CD4-positive, alpha-beta T cell treated with Interleukin-4 for 1 hour (primary cell): ENCODE data around the gene HGF.

ENCODE experiments used
- DNase-seq, 2 donors: peaks; one replicate each; pipeline ENCODE4 v3.0.0-alpha.2; 2020 to 2022

HGF gene

GRCh38 chr7:81715984-81716588, 53.8 kb downstream of the HGF start:
- DNase-seq = no peak

GRCh38 chr7:81714306-81714705, 55.5 kb downstream of the HGF start:
- DNase-seq = no peak

GRCh38 chr7:81710751-81711150, 59.1 kb downstream of the HGF start:
- DNase-seq = no peak

- DNase-seq = no peak
Measured at GRCh38 chr7:81709836-81710235, 60.0 kb downstream of the HGF start.

- DNase-seq = no peak
Measured at GRCh38 chr7:81707966-81708365, 61.9 kb downstream of the HGF start.

GRCh38 chr7:81707196-81707595, 62.7 kb downstream of the HGF start:
- no peak for DNase-seq

GRCh38 chr7:81705206-81705605, 64.6 kb downstream of the HGF start:
- DNase-seq = no peak

GRCh38 chr7:81704595-81704994, 65.3 kb downstream of the HGF start:
- no peak for DNase-seq

GRCh38 chr7:81698965-81699364, 70.9 kb downstream of the HGF start:
- no peak for DNase-seq

GRCh38 chr7:81694711-81695110, 75.1 kb downstream of the HGF start:
- DNase-seq = no peak

- DNase-seq = no peak
Measured at GRCh38 chr7:81693894-81694293, 76.0 kb downstream of the HGF start.

- DNase-seq = no peak
Measured at GRCh38 chr7:81693080-81693479, 76.8 kb downstream of the HGF start.

GRCh38 chr7:81692146-81692905, 77.5 kb downstream of the HGF start:
- no peak for DNase-seq

- no peak for DNase-seq
Measured at GRCh38 chr7:81691199-81691821, 78.5 kb downstream of the HGF start.

- DNase-seq = no peak
Measured at GRCh38 chr7:81690688-81691087, 79.2 kb downstream of the HGF start.

- DNase-seq = no peak
Measured at GRCh38 chr7:81690251-81690650, 79.6 kb downstream of the HGF start.

GRCh38 chr7:81688622-81689411, 81.0 kb downstream of the HGF start:
- no peak for DNase-seq

GRCh38 chr7:81687062-81687461, 82.8 kb downstream of the HGF start:
- DNase-seq = no peak

- DNase-seq = no peak
Measured at GRCh38 chr7:81685270-81685868, 84.5 kb downstream of the HGF start.

- peak in 1 of 2 donors; percentile 36 for DNase-seq
Measured at GRCh38 chr7:81684514-81685269, 85.2 kb downstream of the HGF start.

- no peak for DNase-seq
Measured at GRCh38 chr7:81684033-81684432, 85.8 kb downstream of the HGF start.

GRCh38 chr7:81682873-81683272, 87.0 kb downstream of the HGF start:
- no peak for DNase-seq
